Breast epithelium (tissue), 4 donors: ENCODE data around the gene IQCH. TPM values are rescaled to one million over a fixed set of nuclear protein-coding genes. Genes with fewer than 3 reads are reported as not detected.

Experiments
- DNase-seq, 2 donors: peaks; one replicate each; pipeline ENCODE4 v3.0.0-alpha.2; 2019; ENCODE audit warnings: low spot score in 2 of 2
- H3K27ac ChIP-seq, 2 donors: fragments of 200-600 bp; sonication (generic) in 1 of 2; one replicate each; pipeline ENCODE4 v1.5.1; 2016 to 2019; ENCODE audit warnings: mild to moderate bottlenecking in 1 of 2
- H3K27me3 ChIP-seq, 2 donors: fragments of 200-600 bp; sonication (generic) in 1 of 2; one replicate each; pipeline versions ENCODE4 v1.5.1 to v1.6.0; 2017 to 2019; ENCODE audit warnings: control low read depth in 1 of 2, mild to moderate bottlenecking in 1 of 2
- H3K36me3 ChIP-seq: fragments of 200-600 bp; one replicate; pipeline ENCODE4 v1.5.1; 2019
- H3K4me1 ChIP-seq, 2 donors: fragments of 200-600 bp; sonication (generic); one replicate each; pipeline ENCODE4 v1.5.1; 2016 to 2019; ENCODE audit warnings: control low read depth in 1 of 2
- H3K4me3 ChIP-seq, 3 donors: fragments of 200-600 bp; sonication (generic); 1 replicate in 2 of 3; 2 replicates in 1 of 3; pipeline ENCODE4 v1.5.1; 2016 to 2019; ENCODE audit warnings: mild to moderate bottlenecking in 3 of 3, moderate library complexity in 2 of 3
- H3K9me3 ChIP-seq, 2 donors: fragments of 200-600 bp; sonication (generic) in 1 of 2; one replicate each; pipeline ENCODE4 v1.5.1; 2016 to 2019; ENCODE audit warnings: control low read depth in 1 of 2
- POLR2A ChIP-seq: fragments of 450-650 bp; IDR thresholded peaks from one replicate; pipeline ENCODE4 v1.6.1; 2016; ENCODE audit warnings: antibody characterized with exemption, mild to moderate bottlenecking, moderate library complexity
- POLR2AphosphoS5 ChIP-seq, 3 donors: sonication (generic); formaldehyde crosslinking; IDR thresholded peaks; one replicate each; pipeline ENCODE4 v1.6.1; 2017; ENCODE audit warnings: antibody characterized with exemption in 3 of 3
- intact Hi-C: fragments of 100-400 bp; cut with DNase I; formaldehyde crosslinking; loops from one replicate; pipeline ENCODE4 v1.15.1; 2023; ENCODE audit warnings: low total_unique reads
- total RNA-seq, 3 donors: library from RNA; depleted of rRNA; stranded (reverse); fragments of >200 nt; gene quantifications; one replicate each; pipeline ENCODE4 v1.1.0, GENCODE V29; 2016
- TF ChIP-seq, protein P1 (sequence below), 3 donors: fragments of 450-650 bp; IDR thresholded peaks; one replicate each; pipeline ENCODE4 v1.5.1; 2016 to 2017; ENCODE audit warnings: antibody characterized with exemption in 3 of 3, mild to moderate bottlenecking in 3 of 3, moderate library complexity in 3 of 3

IQCH gene
- total RNA-seq, 3 donors from 2014 or later: 0.64 to 11.9 (median 6.6) TPM

DNA sequence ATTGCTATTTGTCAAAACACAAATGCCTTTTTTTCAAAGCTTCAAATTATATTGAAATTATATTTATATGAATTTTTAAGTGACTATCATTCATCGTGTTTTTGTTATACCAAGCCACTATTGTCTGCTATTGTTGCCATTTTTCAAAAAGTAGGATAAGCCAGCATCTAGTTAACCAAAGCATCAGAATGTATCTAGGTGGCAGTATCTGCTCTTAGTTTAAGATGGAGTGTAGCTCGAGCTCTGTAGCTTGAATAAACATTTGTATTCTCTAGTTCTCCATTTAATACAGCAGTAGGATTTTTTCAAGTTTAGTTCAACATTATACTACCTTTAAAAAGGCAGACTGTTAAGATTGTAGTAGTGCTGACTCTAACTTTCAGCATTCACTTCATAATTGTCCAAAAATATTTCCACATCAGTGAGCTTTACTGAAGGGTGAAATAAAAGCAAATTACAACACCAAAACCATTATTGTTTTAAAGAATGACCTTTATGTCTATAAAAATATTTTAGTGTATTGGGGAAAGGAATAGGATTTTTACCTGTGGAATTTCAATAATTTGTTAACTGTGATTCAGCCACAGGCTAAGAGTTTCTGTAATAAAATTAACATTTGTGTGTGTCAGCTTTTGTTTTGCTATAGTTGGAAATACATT is 246.7 kb downstream of the IQCH start:
- H3K9me3 ChIP-seq: no peaks in the 10 kb centered on the region
- H3K27ac ChIP-seq: no peak overlapping the region
- no peaks in the 10 kb centered on the region for H3K4me1 ChIP-seq
- intact Hi-C loops: no loop called here
- TF ChIP-seq, protein P1, sequence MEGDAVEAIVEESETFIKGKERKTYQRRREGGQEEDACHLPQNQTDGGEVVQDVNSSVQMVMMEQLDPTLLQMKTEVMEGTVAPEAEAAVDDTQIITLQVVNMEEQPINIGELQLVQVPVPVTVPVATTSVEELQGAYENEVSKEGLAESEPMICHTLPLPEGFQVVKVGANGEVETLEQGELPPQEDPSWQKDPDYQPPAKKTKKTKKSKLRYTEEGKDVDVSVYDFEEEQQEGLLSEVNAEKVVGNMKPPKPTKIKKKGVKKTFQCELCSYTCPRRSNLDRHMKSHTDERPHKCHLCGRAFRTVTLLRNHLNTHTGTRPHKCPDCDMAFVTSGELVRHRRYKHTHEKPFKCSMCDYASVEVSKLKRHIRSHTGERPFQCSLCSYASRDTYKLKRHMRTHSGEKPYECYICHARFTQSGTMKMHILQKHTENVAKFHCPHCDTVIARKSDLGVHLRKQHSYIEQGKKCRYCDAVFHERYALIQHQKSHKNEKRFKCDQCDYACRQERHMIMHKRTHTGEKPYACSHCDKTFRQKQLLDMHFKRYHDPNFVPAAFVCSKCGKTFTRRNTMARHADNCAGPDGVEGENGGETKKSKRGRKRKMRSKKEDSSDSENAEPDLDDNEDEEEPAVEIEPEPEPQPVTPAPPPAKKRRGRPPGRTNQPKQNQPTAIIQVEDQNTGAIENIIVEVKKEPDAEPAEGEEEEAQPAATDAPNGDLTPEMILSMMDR (IDR thresholded peaks at IDR 0.05): no peak
- TF ChIP-seq POLR2A (no peak), POLR2AphosphoS5 (IDR thresholded peaks at IDR 0.05) (no peak)
- DNase-seq: no peak
- H3K36me3 ChIP-seq: no peaks in the 10 kb centered on the region
- peak overlapping the region in 1 of 3 donors; percentile 28 for H3K4me3 ChIP-seq
- H3K27me3 ChIP-seq: no peaks in the 10 kb centered on the region

DNA sequence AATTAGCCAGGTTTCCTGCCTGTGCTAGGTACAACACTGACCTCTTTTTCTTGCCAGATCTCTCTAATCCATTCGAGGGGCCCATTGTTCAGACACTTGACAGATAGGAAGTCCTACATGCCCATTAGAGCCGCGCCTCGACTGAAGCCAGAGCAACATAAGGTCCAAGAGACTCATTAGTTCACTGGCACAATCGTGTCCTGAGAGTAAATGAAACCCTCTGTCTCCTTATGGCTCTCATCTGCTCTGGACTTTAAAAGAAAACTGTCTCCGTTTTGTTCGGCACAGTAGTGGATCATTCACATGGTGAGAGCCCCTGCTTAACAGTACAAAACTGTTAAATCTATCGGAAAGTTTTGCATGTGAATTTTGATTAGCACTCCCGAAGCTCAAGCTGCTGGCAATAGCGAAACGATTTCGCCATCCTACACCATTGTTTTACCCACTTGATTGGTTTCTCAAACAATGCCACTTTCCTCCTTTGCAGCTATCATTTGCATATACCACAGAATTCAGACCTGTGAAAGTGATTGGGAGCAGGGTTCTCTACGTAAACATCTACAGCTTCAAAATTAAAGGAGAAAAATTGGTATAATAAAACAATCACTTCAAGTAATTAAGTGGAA is 247.4 kb downstream of the IQCH start:
- intact Hi-C loops: no loop called here

DNA sequence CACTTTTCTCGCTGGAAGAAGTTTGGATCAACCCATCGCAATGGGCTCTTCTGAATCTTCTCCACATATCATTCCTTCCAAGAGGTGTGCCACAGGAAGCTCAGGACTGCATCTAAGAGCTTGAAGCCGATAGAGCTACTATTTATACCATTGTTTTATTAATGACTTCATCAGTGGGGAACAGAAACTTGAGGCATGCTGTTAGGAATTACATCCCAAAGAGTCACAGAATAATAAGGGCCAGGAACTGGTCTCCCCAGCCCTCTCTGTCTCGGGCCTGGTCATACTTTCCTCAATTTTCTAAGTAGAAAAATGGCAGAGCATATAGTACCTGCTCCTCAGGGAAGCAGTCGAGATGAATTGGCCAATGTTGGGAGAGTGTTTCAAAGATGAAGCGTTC is 249.5 kb downstream of the IQCH start:
- intact Hi-C loops: no loop called here
- TF ChIP-seq POLR2AphosphoS5 (IDR thresholded peaks at IDR 0.05): no peak
- no peak for TF ChIP-seq POLR2A
- TF ChIP-seq, protein P1 (IDR thresholded peaks at IDR 0.05): no peak

More for the DNA sequence above, 247.4 kb downstream of the IQCH start:
- TF ChIP-seq, protein P1 (IDR thresholded peaks at IDR 0.05): no peak
- no peak for TF ChIP-seq POLR2AphosphoS5 (IDR thresholded peaks at IDR 0.05)
- TF ChIP-seq POLR2A: no peak
- no peak for DNase-seq
- H3K36me3 ChIP-seq: no peaks in the 10 kb centered on the region
- no peak overlapping the region for H3K27ac ChIP-seq
- no peaks in the 10 kb centered on the region for H3K4me1 ChIP-seq
- H3K9me3 ChIP-seq: no peaks in the 10 kb centered on the region
- no peaks in the 10 kb centered on the region for H3K27me3 ChIP-seq
- peak overlapping the region in 2 of 3 donors; percentile 21 to 28 for H3K4me3 ChIP-seq

DNA sequence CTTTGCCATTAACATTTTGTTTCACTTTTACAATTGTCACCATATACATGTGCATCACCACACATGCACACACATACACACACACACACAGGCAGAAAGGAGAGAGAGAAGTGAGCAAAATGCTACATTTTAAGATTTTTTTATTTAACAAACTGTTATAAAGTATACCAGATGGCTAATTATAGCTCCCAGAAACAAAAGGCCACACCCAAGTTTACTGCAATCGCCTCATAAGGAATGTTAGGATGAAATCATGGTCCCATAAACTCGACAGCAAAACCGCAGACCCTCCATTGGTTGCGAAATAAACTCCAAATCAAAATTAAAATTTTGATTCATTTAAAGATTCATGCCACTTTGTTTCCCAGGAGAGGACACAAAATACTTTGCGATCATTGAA is 250.2 kb downstream of the IQCH start:
- no peak for DNase-seq
- intact Hi-C loops: no loop called here
- Histone ChIP-seq H3K4me3 (no peak overlapping the region), H3K9me3 (no peaks in the 10 kb centered on the region), H3K27ac (no peak overlapping the region), H3K27me3 (no peaks in the 10 kb centered on the region), H3K4me1 (no peaks in the 10 kb centered on the region), H3K36me3 (no peaks in the 10 kb centered on the region)
- TF ChIP-seq POLR2AphosphoS5 (IDR thresholded peaks at IDR 0.05) (no peak), POLR2A (no peak)
- TF ChIP-seq, protein P1 (IDR thresholded peaks at IDR 0.05): no peak

More for the DNA sequence above, 249.5 kb downstream of the IQCH start:
- Histone ChIP-seq H3K9me3 (no peaks in the 10 kb centered on the region), H3K27me3 (no peaks in the 10 kb centered on the region), H3K4me1 (no peaks in the 10 kb centered on the region), H3K4me3 (no peak overlapping the region), H3K27ac (no peak overlapping the region), H3K36me3 (no peaks in the 10 kb centered on the region)
- no peak for DNase-seq
